Measurements from ENCODE around the gene TSR3. TPM values are rescaled to one million over a fixed set of nuclear protein-coding genes. Genes with fewer than 3 reads are reported as not detected.

The TSR3 gene
- total RNA-seq, 1 experiment from 2014 or later = 52.7 TPM

DNA sequence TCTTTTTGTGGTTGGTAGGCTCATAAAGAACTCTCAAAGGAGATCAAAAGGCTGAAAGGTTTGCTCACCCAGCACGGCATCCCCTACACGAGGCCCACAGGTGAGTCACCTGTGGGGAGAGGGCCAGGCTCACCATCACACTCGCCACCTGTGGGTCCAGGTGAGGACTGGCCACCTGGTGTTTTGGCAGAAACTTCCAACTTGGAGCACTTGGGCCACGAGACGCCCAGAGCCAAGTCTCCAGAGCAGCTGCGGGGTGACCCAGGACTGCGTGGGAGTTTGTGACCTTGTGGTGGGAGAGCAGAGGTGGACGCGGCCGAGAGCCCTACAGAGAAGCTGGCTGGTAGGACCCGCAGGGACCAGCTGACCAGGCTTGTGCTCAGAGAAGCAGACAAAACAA, 11.1 kb upstream of the TSR3 start:
- ATAC-seq = no peak
- no peak overlapping the region for H3K4me3 ChIP-seq (replicated peaks in 1 of 2; ENCODE audit: low read depth in 1 of 2, low read length in 2 of 2)
- CTCF ChIA-PET = interaction anchor here (0.9 to 1.6 kb wide), 9 partner anchors 16 to 361 kb away, joined by 3 to 5 read pairs (median 3); partner anchors contain the start of genes CRAMP1, IFT140 and UQCC4
- H3K4me2 ChIP-seq (ENCODE audit: low read length) = no peak overlapping the region
- no peak for DNase-seq (ENCODE audit: low read depth, low spot score)
- RAD21 ChIA-PET (ENCODE audit: low non-redundant PET in 1 of 2, low total read pairs in 2 of 2, uncharacterized antibody in 2 of 2, unreplicated experiment in 2 of 2) = interaction anchor here in 1 of 2 experiments (0.9 kb wide), 1 partner anchor 17 kb away, joined by 3 read pairs; no protein-coding TSS in a partner anchor
- no peaks in the 10 kb centered on the region for H3K9me3 ChIP-seq (ENCODE audit: control insufficient read depth in 1 of 2, insufficient read depth in 1 of 2, low read depth in 1 of 2, low read length in 2 of 2)
- H3K9ac ChIP-seq (ENCODE audit: low read length) = no peak overlapping the region
- POLR2A ChIA-PET = no interaction called here
- TF ChIP-seq POLR2AphosphoS5 (IDR thresholded peaks at IDR 0.05; ENCODE audit: low read depth, low read length) (no peak), RAD21 (IDR thresholded peaks at IDR 0.05; ENCODE audit: low read depth) (no peak), REST (IDR thresholded peaks at IDR 0.05; ENCODE audit: low read depth) (no peak), POLR2A (IDR thresholded peaks at IDR 0.05; ENCODE audit: borderline replicate concordance, extremely low read depth, insufficient read depth, insufficient read length) (no peak)
- TF ChIP-seq, protein P1, sequence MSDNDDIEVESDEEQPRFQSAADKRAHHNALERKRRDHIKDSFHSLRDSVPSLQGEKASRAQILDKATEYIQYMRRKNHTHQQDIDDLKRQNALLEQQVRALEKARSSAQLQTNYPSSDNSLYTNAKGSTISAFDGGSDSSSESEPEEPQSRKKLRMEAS (IDR thresholded peaks at IDR 0.05) = no peak
- H3K79me2 ChIP-seq (ENCODE audit: insufficient read depth, low read length) = peaks cover 55% of the 10 kb centered on the region
- H2AFZ ChIP-seq (ENCODE audit: low read depth, low read length, poor library complexity, severe bottlenecking) = no peak overlapping the region
- intact Hi-C loops (cut with micrococcal nuclease) = loop anchor here (10.0 kb wide), 1 partner anchor 52 kb away; the partner anchor contains the start of gene UNKL
- no peaks in the 10 kb centered on the region for H3K9me2 ChIP-seq (ENCODE audit: insufficient read depth)
- H3K27me3 ChIP-seq (ENCODE audit: insufficient read depth, low read length) = no peaks in the 10 kb centered on the region
- peaks cover 11 to 22% of the 10 kb centered on the region in 2 experiments for H3K4me1 ChIP-seq (ENCODE audit: control insufficient read depth in 1 of 2, insufficient read depth in 2 of 2, low read length in 2 of 2)
- H3K27ac ChIP-seq (ENCODE audit: low read depth, low read length) = no peak overlapping the region
- H3K36me3 ChIP-seq (ENCODE audit: control insufficient read depth in 1 of 2, insufficient read depth in 2 of 2, low read length in 2 of 2) = peaks cover 29 to 42% of the 10 kb centered on the region in 2 experiments
- peaks cover 3% of the 10 kb centered on the region; the same call in 1 of the 2 replicates for H4K20me1 ChIP-seq (ENCODE audit: insufficient read depth)
- BruUV-seq (replicated peaks) = TSS peak; percentile 58
